K562 (cell line): ENCODE results near the gene CLCN5. TPM values are rescaled to one million over a fixed set of nuclear protein-coding genes. Genes with fewer than 3 reads are reported as not detected.

Experiments
- CHCHD3 ChIP-seq: fragments of 250-450 bp; sonication (Bioruptor Pico); IDR thresholded peaks from 2 replicates; pipeline ENCODE4 v2.1.2; 2022; ENCODE audit warnings: mild to moderate bottlenecking
- RAD21 ChIP-seq, 2 experiments: fragments of 250-450 bp in 1 of 2; fragments of 450-650 bp in 1 of 2; sonication (Bioruptor Pico) in 1 of 2; formaldehyde crosslinking in 1 of 2; IDR thresholded peaks in 1 of 2; conservative IDR thresholded peaks in 1 of 2; 2 replicates each; pipeline versions ENCODE4 v1.4.0 to v1.8.0; 2020 to 2022; ENCODE audit warnings: mild to moderate bottlenecking in 2 of 2, moderate library complexity in 1 of 2
- ZC3H4 ChIP-seq: sonication (generic); formaldehyde crosslinking; IDR thresholded peaks from 2 replicates; pipeline ENCODE4 v1.9.0; 2021; ENCODE audit warnings: missing genetic modification reagents, borderline replicate concordance
- ZNF239 ChIP-seq: fragments of 250-450 bp; sonication (Bioruptor Pico); IDR thresholded peaks from 2 replicates; pipeline ENCODE4 v1.4.0; 2020; ENCODE audit warnings: mild to moderate bottlenecking
- ZNF311 ChIP-seq: fragments of 250-450 bp; sonication (Bioruptor Pico); IDR thresholded peaks from 2 replicates; pipeline ENCODE4 v1.4.0; 2020; ENCODE audit warnings: mild to moderate bottlenecking, moderate library complexity
- polyA plus RNA-seq, 8 experiments: library from polyadenylated mRNA; depleted of rRNA in 4 of 8; stranded (reverse) in 5 of 8; unstranded in 3 of 8; fragments of >200 nt; fragmentation: Nextera tagmentation in 2 of 8; fragmentation: Illumina TruSeq in 1 of 8; extraction: Ambion mirVana in 2 of 8; extraction: Trizol in 1 of 8; gene quantifications; 2 replicates each; pipeline versions ENCODE4 v1.2.1 to v1.2.3, GENCODE V29; 2011 to 2014; ENCODE audit warnings: inconsistent platforms in 1 of 8, missing spikeins in 1 of 8
- total RNA-seq, 7 experiments: library from RNA; depleted of rRNA in 6 of 7; stranded (reverse); fragments of >200 nt in 6 of 7; fragmentation: Illumina TruSeq in 2 of 7; extraction: Trizol in 2 of 7; gene quantifications; 2 replicates each; pipeline versions ENCODE4 v1.2.1 to v1.2.3, GENCODE V29; 2011 to 2021; ENCODE audit warnings: low replicate concordance in 1 of 7
- TF ChIP-seq, protein P1 (sequence below), 2 experiments: fragments of 450-650 bp; formaldehyde crosslinking in 1 of 2; IDR thresholded peaks; 2 replicates each; pipeline versions ENCODE4 v1.4.0 to v1.6.1; 2014 to 2020; ENCODE audit warnings: mild to moderate bottlenecking in 2 of 2, borderline replicate concordance in 1 of 2, low read depth in 1 of 2
- TF ChIP-seq, protein P2 (sequence below): fragments of 250-450 bp; sonication (Bioruptor Pico); IDR thresholded peaks from 2 replicates; pipeline ENCODE4 v1.6.1; 2021; ENCODE audit warnings: mild to moderate bottlenecking
- TF ChIP-seq, protein P3 (sequence below): sonication (generic); formaldehyde crosslinking; IDR thresholded peaks from 2 replicates; pipeline ENCODE4 v1.8.0; 2023; ENCODE audit warnings: missing genetic modification reagents, mild to moderate bottlenecking, borderline replicate concordance

The CLCN5 gene
- total and polyA plus RNA-seq, 9 of the 15 experiments (the other 6 are each of a cell fraction or from before 2014, with no cell fraction given): 0.94 to 11.8 (median 7.1) TPM

DNA sequence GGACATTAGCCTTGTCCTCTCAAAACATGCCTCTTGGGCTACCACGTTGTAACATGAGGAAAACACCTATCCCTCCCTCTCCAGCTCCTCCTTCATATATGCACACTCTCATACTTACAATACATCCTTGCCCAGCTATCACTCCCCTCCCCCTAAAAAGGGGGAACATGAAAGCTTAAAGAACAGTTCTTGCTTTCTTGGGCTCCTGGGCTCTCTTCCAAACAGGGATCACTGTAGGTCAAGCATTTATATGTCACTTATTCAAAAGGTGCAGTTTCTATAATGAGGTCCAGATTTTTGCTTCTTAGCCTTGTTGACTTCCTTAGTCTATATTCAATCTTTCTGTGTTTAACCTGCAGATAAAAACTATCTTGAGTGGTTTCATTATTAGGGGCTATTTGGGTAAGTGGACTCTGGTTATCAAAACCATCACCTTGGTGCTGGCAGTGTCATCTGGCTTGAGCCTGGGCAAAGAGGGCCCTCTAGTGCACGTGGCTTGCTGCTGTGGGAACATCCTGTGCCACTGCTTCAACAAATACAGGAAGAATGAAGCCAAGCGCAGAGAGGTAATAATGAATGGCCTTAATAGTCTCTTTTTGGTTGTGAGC, 159.0 kb downstream of the CLCN5 start (continued):
- TF ChIP-seq ZNF239 (CRISPR knock-in tag): no peak
- TF ChIP-seq ZC3H4 (CRISPR knock-in tag): no peak
- TF ChIP-seq CHCHD3 (CRISPR knock-in tag): no peak
- TF ChIP-seq, protein P1, sequence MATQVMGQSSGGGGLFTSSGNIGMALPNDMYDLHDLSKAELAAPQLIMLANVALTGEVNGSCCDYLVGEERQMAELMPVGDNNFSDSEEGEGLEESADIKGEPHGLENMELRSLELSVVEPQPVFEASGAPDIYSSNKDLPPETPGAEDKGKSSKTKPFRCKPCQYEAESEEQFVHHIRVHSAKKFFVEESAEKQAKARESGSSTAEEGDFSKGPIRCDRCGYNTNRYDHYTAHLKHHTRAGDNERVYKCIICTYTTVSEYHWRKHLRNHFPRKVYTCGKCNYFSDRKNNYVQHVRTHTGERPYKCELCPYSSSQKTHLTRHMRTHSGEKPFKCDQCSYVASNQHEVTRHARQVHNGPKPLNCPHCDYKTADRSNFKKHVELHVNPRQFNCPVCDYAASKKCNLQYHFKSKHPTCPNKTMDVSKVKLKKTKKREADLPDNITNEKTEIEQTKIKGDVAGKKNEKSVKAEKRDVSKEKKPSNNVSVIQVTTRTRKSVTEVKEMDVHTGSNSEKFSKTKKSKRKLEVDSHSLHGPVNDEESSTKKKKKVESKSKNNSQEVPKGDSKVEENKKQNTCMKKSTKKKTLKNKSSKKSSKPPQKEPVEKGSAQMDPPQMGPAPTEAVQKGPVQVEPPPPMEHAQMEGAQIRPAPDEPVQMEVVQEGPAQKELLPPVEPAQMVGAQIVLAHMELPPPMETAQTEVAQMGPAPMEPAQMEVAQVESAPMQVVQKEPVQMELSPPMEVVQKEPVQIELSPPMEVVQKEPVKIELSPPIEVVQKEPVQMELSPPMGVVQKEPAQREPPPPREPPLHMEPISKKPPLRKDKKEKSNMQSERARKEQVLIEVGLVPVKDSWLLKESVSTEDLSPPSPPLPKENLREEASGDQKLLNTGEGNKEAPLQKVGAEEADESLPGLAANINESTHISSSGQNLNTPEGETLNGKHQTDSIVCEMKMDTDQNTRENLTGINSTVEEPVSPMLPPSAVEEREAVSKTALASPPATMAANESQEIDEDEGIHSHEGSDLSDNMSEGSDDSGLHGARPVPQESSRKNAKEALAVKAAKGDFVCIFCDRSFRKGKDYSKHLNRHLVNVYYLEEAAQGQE (IDR thresholded peaks at IDR 0.05; ENCODE audit: borderline replicate concordance): peak; percentile 23; the same call in 1 of the 2 replicates
- TF ChIP-seq, protein P1 (CRISPR knock-in tag; IDR thresholded peaks at IDR 0.05; ENCODE audit: low read depth): no peak
- no peak for TF ChIP-seq ZNF311 (CRISPR knock-in tag)
- TF ChIP-seq, protein P2, sequence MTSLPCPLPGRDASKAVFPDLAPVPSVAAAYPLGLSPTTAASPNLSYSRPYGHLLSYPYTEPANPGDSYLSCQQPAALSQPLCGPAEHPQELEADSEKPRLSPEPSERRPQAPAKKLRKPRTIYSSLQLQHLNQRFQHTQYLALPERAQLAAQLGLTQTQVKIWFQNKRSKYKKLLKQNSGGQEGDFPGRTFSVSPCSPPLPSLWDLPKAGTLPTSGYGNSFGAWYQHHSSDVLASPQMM: no peak
- TF ChIP-seq, protein P3, sequence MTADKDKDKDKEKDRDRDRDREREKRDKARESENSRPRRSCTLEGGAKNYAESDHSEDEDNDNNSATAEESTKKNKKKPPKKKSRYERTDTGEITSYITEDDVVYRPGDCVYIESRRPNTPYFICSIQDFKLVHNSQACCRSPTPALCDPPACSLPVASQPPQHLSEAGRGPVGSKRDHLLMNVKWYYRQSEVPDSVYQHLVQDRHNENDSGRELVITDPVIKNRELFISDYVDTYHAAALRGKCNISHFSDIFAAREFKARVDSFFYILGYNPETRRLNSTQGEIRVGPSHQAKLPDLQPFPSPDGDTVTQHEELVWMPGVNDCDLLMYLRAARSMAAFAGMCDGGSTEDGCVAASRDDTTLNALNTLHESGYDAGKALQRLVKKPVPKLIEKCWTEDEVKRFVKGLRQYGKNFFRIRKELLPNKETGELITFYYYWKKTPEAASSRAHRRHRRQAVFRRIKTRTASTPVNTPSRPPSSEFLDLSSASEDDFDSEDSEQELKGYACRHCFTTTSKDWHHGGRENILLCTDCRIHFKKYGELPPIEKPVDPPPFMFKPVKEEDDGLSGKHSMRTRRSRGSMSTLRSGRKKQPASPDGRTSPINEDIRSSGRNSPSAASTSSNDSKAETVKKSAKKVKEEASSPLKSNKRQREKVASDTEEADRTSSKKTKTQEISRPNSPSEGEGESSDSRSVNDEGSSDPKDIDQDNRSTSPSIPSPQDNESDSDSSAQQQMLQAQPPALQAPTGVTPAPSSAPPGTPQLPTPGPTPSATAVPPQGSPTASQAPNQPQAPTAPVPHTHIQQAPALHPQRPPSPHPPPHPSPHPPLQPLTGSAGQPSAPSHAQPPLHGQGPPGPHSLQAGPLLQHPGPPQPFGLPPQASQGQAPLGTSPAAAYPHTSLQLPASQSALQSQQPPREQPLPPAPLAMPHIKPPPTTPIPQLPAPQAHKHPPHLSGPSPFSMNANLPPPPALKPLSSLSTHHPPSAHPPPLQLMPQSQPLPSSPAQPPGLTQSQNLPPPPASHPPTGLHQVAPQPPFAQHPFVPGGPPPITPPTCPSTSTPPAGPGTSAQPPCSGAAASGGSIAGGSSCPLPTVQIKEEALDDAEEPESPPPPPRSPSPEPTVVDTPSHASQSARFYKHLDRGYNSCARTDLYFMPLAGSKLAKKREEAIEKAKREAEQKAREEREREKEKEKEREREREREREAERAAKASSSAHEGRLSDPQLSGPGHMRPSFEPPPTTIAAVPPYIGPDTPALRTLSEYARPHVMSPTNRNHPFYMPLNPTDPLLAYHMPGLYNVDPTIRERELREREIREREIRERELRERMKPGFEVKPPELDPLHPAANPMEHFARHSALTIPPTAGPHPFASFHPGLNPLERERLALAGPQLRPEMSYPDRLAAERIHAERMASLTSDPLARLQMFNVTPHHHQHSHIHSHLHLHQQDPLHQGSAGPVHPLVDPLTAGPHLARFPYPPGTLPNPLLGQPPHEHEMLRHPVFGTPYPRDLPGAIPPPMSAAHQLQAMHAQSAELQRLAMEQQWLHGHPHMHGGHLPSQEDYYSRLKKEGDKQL (CRISPR knock-in tag): no peak
- TF ChIP-seq RAD21 (CRISPR knock-in tag; conservative IDR thresholded peaks at IDR 0.05 in 1 of 2, IDR thresholded peaks at IDR 0.05 in 1 of 2): peak; percentile 46 to 48; a peak in 3 of 4 replicates
